Smooth muscle cell (in vitro differentiated cells): ENCODE results near the gene LPIN3. TPM values are rescaled to one million over a fixed set of nuclear protein-coding genes. Genes with fewer than 3 reads are reported as not detected.

ENCODE experiments used
- DNase-seq: peaks from one replicate; lab custom pipeline; 2025; ENCODE audit not compliant: unreplicated experiment; lab: John Stamatoyannopoulos, UW
- H2AFZ ChIP-seq: fragments of 200-600 bp; sonication (generic); 2 replicates; pipeline ENCODE4 v1.6.0; 2016; ENCODE audit warnings: antibody characterized with exemption, low read depth, mild to moderate bottlenecking
- H3F3A ChIP-seq: fragments of 200-600 bp; sonication (generic); 2 replicates; pipeline ENCODE4 v1.6.0; 2017; ENCODE audit warnings: antibody characterized with exemption, low read depth
- H3K27ac ChIP-seq: fragments of 200-600 bp; sonication (generic); 2 replicates; pipeline ENCODE4 v1.5.1; 2016; ENCODE audit warnings: low read depth, mild to moderate bottlenecking
- H3K27me3 ChIP-seq: fragments of 200-600 bp; sonication (generic); 2 replicates; pipeline ENCODE4 v1.6.1; 2016; ENCODE audit warnings: low read depth, mild to moderate bottlenecking
- H3K36me3 ChIP-seq: fragments of 200-600 bp; sonication (generic); 2 replicates; pipeline ENCODE4 v1.5.1; 2016; ENCODE audit warnings: low read depth
- H3K4me1 ChIP-seq: fragments of 200-600 bp; sonication (generic); 2 replicates; pipeline ENCODE4 v1.5.1; 2016; ENCODE audit warnings: low read depth
- H3K4me2 ChIP-seq: fragments of 200-600 bp; sonication (generic); 2 replicates; pipeline ENCODE4 v1.6.0; 2016; ENCODE audit warnings: mild to moderate bottlenecking
- H3K4me3 ChIP-seq: fragments of 200-600 bp; sonication (generic); 2 replicates; pipeline ENCODE4 v1.5.1; 2016; ENCODE audit warnings: mild to moderate bottlenecking
- H3K79me2 ChIP-seq: fragments of 200-600 bp; sonication (generic); 2 replicates; pipeline ENCODE4 v1.6.0; 2016; ENCODE audit warnings: low read depth, mild to moderate bottlenecking
- H3K9ac ChIP-seq: fragments of 200-600 bp; sonication (generic); 2 replicates; pipeline ENCODE4 v1.6.0; 2016; ENCODE audit warnings: low read depth
- H3K9me3 ChIP-seq: fragments of 200-600 bp; sonication (generic); replicated peaks from 2 replicates; pipeline ENCODE4 v1.5.1; 2016; ENCODE audit warnings: low read depth
- H4K20me1 ChIP-seq: fragments of 200-600 bp; sonication (generic); 2 replicates; pipeline ENCODE4 v1.6.0; 2016; ENCODE audit warnings: low read depth
- WGBS: methylation state at CpG from one replicate; pipeline ENCODE4 v1.1.7; 2016; ENCODE audit warnings: low lambda C conversion rate; 5-methylcytosine and 5-hydroxymethylcytosine counted together
- polyA plus RNA-seq: library from polyadenylated mRNA; unstranded; fragments of >200 nt; fragmentation: Nextera tagmentation; extraction: Ambion mirVana; gene quantifications from 2 replicates; pipeline ENCODE4 v1.2.1, GENCODE V29; 2016
- total RNA-seq: library from RNA; depleted of rRNA; stranded (reverse); fragments of >200 nt; gene quantifications from 2 replicates; pipeline ENCODE4 v1.2.3, GENCODE V29; 2014
- TF ChIP-seq, protein P1 (sequence below): fragments of 200-600 bp; sonication (generic); IDR thresholded peaks from 2 replicates; pipeline ENCODE4 v1.5.1; 2017; ENCODE audit warnings: borderline replicate concordance, mild to moderate bottlenecking, antibody characterized with exemption; ENCODE audit not compliant: insufficient read depth, poor library complexity, severe bottlenecking

Gene LPIN3
- total and polyA plus RNA-seq, 2 experiments from 2014 or later = 6.9 to 12.5 TPM

DNA sequence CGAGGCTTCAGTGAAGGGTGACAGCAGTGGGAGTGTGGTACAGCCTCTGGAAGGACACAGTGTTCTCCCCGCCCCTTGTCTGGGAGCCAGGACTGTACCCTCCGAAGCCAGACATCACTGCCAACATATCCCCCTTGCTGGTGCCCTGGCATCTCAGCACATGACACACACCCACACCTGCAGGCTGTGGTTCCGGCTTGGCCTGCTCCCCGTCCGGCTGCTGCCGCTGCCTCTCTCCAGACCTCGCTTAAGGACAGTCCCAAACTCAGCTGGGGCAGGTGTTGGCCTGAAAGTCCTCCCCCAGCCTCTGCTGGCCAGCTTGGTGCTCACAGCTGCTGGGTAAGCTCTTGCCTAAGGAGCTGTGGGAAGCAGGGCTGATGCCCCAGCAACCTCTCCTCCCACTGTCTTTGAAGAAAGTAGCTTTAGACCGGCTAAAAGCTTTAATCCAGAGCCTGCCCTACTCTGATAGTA is 19.0 kb downstream of the LPIN3 start:
- WGBS = 86% methylated on average over 9 of the region's 9 CpGs

DNA sequence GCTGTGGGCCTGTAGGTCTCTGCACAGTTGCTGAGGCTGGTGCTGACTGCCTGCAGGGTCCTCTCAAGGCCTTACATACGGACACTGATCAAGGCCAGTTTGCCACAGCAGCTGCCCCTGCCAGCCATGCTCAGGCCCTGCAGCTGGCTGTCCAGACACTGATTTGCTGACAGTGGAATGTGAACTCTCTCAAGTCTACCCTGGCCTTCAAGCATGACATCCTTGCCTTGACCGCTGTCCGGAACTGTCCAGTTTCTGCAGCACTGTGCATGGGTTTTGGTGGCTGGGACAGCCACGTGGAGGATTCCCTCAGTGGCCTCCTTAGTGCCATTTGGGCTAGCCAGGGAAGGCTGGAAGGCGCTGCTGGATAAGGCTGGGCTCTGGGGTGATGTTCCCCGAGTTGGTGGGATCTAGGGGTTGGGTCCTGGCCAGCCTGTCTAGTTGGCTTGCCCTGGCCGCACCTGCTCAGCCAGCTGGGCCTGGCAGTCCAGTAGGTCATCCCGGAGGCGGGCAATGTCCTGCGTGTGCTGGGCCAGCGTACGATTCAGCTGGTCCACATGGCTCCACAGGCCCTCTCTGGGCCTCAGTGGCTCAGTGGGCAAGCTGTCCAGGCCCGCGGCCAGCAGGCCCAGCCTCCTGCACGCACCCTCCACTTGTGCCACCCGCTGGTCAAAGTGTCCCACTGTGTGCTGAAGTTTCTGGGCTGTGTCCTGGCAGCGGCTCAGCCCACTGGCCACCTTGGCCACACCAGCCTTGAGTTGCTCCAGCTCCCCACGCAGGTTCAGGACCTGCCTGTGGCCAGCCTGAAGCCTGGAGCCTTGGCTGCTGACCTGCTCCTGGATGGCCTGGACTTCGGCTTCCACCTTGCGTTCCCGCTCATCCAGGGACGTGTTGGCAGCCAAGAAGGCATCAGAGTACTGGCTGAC is 20.5 kb downstream of the LPIN3 start:
- TF ChIP-seq, protein P1, sequence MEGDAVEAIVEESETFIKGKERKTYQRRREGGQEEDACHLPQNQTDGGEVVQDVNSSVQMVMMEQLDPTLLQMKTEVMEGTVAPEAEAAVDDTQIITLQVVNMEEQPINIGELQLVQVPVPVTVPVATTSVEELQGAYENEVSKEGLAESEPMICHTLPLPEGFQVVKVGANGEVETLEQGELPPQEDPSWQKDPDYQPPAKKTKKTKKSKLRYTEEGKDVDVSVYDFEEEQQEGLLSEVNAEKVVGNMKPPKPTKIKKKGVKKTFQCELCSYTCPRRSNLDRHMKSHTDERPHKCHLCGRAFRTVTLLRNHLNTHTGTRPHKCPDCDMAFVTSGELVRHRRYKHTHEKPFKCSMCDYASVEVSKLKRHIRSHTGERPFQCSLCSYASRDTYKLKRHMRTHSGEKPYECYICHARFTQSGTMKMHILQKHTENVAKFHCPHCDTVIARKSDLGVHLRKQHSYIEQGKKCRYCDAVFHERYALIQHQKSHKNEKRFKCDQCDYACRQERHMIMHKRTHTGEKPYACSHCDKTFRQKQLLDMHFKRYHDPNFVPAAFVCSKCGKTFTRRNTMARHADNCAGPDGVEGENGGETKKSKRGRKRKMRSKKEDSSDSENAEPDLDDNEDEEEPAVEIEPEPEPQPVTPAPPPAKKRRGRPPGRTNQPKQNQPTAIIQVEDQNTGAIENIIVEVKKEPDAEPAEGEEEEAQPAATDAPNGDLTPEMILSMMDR = no peak
- H4K20me1 ChIP-seq = no peaks in the 10 kb centered on the region
- H3K9ac ChIP-seq = no peak overlapping the region
- 96% methylated on average over 22 of the region's 22 CpGs for WGBS
- no peaks in the 10 kb centered on the region for H3K79me2 ChIP-seq
- H3K4me3 ChIP-seq = no peak overlapping the region
- no peak overlapping the region for H3K4me2 ChIP-seq
- no peak overlapping the region for H2AFZ ChIP-seq
- no peak for DNase-seq
- H3F3A ChIP-seq = no peaks in the 10 kb centered on the region
- peaks cover 23% of the 10 kb centered on the region for H3K27me3 ChIP-seq
- H3K27ac ChIP-seq = no peak overlapping the region
- no peaks in the 10 kb centered on the region for H3K4me1 ChIP-seq
- H3K36me3 ChIP-seq = no peaks in the 10 kb centered on the region
- no peaks in the 10 kb centered on the region for H3K9me3 ChIP-seq

More for the DNA sequence above, 19.0 kb downstream of the LPIN3 start:
- TF ChIP-seq, protein P1 = no peak
- Histone ChIP-seq H4K20me1 (no peaks in the 10 kb centered on the region), H3F3A (no peaks in the 10 kb centered on the region), H3K9ac (no peak overlapping the region), H3K4me2 (no peak overlapping the region), H3K27me3 (peaks cover 7% of the 10 kb centered on the region), H3K36me3 (no peaks in the 10 kb centered on the region), H3K27ac (no peak overlapping the region), H3K4me3 (no peak overlapping the region), H3K4me1 (no peaks in the 10 kb centered on the region), H2AFZ (no peak overlapping the region), H3K79me2 (no peaks in the 10 kb centered on the region), H3K9me3 (no peaks in the 10 kb centered on the region)
- no peak for DNase-seq

DNA sequence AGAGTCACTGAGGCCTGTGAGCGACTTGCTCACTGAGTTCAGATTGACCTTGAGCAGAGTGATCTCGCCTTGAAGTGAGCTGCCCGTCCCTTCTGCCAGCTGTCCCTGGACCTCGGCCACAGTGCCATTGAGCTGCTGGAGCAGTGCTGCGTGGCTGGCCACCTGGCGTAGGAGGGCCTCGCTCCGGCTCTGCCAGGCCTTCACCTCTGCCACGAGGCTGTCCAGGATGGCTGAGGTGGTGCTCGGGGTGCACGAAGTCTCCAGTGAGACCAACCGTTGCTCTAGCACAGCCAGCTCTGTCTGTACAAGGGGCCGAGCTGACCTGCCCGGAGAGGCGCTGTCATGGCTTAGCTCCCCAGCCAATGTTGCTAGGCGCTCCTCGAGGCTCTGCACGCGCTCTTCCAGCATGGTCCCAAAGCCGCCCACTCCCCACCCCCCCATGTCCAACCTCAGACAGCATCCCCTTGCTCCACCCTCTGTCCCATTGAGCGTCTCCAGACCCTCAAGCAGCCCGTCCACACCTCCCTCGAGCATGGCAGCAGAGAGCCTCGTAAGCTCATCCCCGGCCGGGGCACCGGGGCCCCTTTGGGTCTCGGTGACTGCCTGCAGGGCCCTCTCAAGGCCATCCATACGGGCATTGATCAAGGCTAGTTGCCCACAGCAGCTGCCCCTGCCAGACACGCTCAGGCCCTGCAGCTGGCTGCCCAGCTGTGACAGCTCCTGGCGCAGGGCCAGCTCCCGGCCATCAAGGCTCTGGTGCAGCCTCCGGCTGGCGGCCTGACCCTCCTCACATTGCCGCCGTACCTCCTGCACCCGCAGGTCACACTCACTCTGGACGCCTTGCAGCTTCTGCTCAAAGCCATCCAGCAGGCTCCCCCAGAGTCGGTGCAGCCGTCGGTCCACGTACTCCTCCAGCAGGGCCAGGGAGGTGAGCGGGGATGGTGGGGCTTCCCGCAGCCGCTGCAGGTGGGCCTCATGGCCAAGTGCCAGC is 21.4 kb downstream of the LPIN3 start:
- no peak overlapping the region for H2AFZ ChIP-seq
- H4K20me1 ChIP-seq = no peaks in the 10 kb centered on the region
- peaks cover 28% of the 10 kb centered on the region for H3K27me3 ChIP-seq
- no peak overlapping the region for H3K27ac ChIP-seq
- no peak overlapping the region for H3K4me2 ChIP-seq
- no peak overlapping the region for H3K4me3 ChIP-seq
- H3K9ac ChIP-seq = no peak overlapping the region
- no peaks in the 10 kb centered on the region for H3F3A ChIP-seq
- H3K36me3 ChIP-seq = no peaks in the 10 kb centered on the region
- H3K4me1 ChIP-seq = peaks cover 2% of the 10 kb centered on the region
- H3K79me2 ChIP-seq = no peaks in the 10 kb centered on the region
- WGBS = 94% methylated on average over 38 of the region's 45 CpGs
- no peaks in the 10 kb centered on the region for H3K9me3 ChIP-seq
- DNase-seq = no peak
- TF ChIP-seq, protein P1 = no peak
